WTC11 (cell line): ENCODE data around the gene COX7B2. TPM values are rescaled to one million over a fixed set of nuclear protein-coding genes. Genes with fewer than 3 reads are reported as not detected.

Source experiments
- ATAC-seq: fragments of 200-7000 bp; cut with Tn5 transposase; 2 replicates; pipeline ENCODE4 v1.10.0; 2021; ENCODE audit warnings: mild to moderate bottlenecking, moderate library complexity
- CTCF ChIA-PET: fragments of 300-600 bp; sonication (Branson Sonifier 250); formaldehyde crosslinking; loops from one replicate; lab custom pipeline; 2021; ENCODE audit warnings: antibody characterized with exemption; lab: Charles Lee
- POLR2A ChIA-PET: fragments of 350-600 bp; sonication (Branson Sonifier 250); formaldehyde crosslinking; loops from one replicate; lab custom pipeline; 2021; ENCODE audit warnings: antibody characterized with exemption; lab: Charles Lee
- DNase-seq: peaks from one replicate; pipeline ENCODE4 v3.0.0; 2021; ENCODE audit warnings: low spot score
- H3K27ac Mint-ChIP-seq: 2 replicates; pipeline ENCODE4 v1.8.0; 2021; ENCODE audit warnings: mixed read lengths
- H3K27me3 Mint-ChIP-seq: 2 replicates; pipeline ENCODE4 v1.8.0; 2021; ENCODE audit warnings: low read depth, mild to moderate bottlenecking, moderate library complexity, mixed read lengths
- H3K36me3 Mint-ChIP-seq: 2 replicates; pipeline ENCODE4 v1.8.0; 2021; ENCODE audit warnings: mixed read lengths
- H3K4me1 Mint-ChIP-seq: 2 replicates; pipeline ENCODE4 v1.8.0; 2022; ENCODE audit warnings: mixed read lengths
- H3K4me3 Mint-ChIP-seq: 2 replicates; pipeline ENCODE4 v1.8.0; 2021; ENCODE audit warnings: mild to moderate bottlenecking, moderate library complexity, mixed read lengths
- H3K9me3 Mint-ChIP-seq: 2 replicates; pipeline ENCODE4 v1.8.0; 2021; ENCODE audit warnings: mixed read lengths
- FOXJ3 ChIP-seq: sonication (generic); formaldehyde crosslinking; IDR thresholded peaks from 2 replicates; pipeline ENCODE4 v1.9.0; 2021; ENCODE audit warnings: missing genetic modification reagents, mild to moderate bottlenecking, borderline replicate concordance
- HMGA2 ChIP-seq: fragments of 250-450 bp; sonication (Bioruptor Pico); IDR thresholded peaks from 2 replicates; pipeline ENCODE4 v1.4.0; 2021; ENCODE audit warnings: mild to moderate bottlenecking, moderate library complexity
- IRF2 ChIP-seq: sonication (generic); formaldehyde crosslinking; IDR thresholded peaks from 2 replicates; pipeline ENCODE4 v1.8.0; 2022; ENCODE audit warnings: low read depth, missing genetic modification reagents, borderline replicate concordance
- MXD4 ChIP-seq: fragments of 250-450 bp; sonication (Bioruptor Pico); IDR thresholded peaks from 2 replicates; pipeline ENCODE4 v1.8.0; 2021; ENCODE audit warnings: mild to moderate bottlenecking, moderate library complexity, borderline replicate concordance
- NFATC4 ChIP-seq: fragments of 250-450 bp; sonication (Bioruptor Pico); IDR thresholded peaks from 2 replicates; pipeline ENCODE4 v1.9.0; 2021; ENCODE audit warnings: mild to moderate bottlenecking
- NFYB ChIP-seq: sonication (generic); formaldehyde crosslinking; conservative IDR thresholded peaks from 2 replicates; pipeline ENCODE4 v1.8.0; 2022; ENCODE audit warnings: low read depth, missing genetic modification reagents
- NR1H2 ChIP-seq: sonication (generic); formaldehyde crosslinking; IDR thresholded peaks from 2 replicates; pipeline ENCODE4 v1.9.0; 2021; ENCODE audit warnings: mild to moderate bottlenecking, moderate library complexity, missing genetic modification reagents
- ZNF219 ChIP-seq: sonication (generic); formaldehyde crosslinking; IDR thresholded peaks from 2 replicates; pipeline ENCODE4 v1.8.0; 2023; ENCODE audit warnings: missing genetic modification reagents, mild to moderate bottlenecking, borderline replicate concordance
- ZNF263 ChIP-seq: sonication (generic); formaldehyde crosslinking; IDR thresholded peaks from 2 replicates; pipeline ENCODE4 v1.8.1; 2022; ENCODE audit warnings: low read depth, mild to moderate bottlenecking, moderate library complexity, missing genetic modification reagents
- ZNF317 ChIP-seq: sonication (generic); formaldehyde crosslinking; IDR thresholded peaks from 2 replicates; pipeline ENCODE4 v1.8.1; 2023; ENCODE audit warnings: low read depth, mild to moderate bottlenecking, moderate library complexity, missing genetic modification reagents, borderline replicate concordance
- ZNF416 ChIP-seq: fragments of 250-450 bp; sonication (Bioruptor Pico); IDR thresholded peaks from 2 replicates; pipeline ENCODE4 v1.9.0; 2021; ENCODE audit warnings: mild to moderate bottlenecking, inconsistent platforms
- total RNA-seq: library from RNA; stranded (reverse); gene quantifications from 3 replicates; pipeline ENCODE4 v1.2.3, GENCODE V29; 2021
- TF ChIP-seq, protein P1 (sequence below): fragments of 250-450 bp; sonication (Bioruptor Pico); IDR thresholded peaks from 2 replicates; pipeline ENCODE4 v1.9.0; 2021; ENCODE audit warnings: moderate library complexity, mild to moderate bottlenecking, inconsistent platforms, borderline replicate concordance
- TF ChIP-seq, protein P2 (sequence below): sonication (generic); formaldehyde crosslinking; IDR thresholded peaks from 2 replicates; pipeline ENCODE4 v1.8.0; 2022; ENCODE audit warnings: mild to moderate bottlenecking, missing genetic modification reagents
- TF ChIP-seq, protein P3 (sequence below): sonication (generic); formaldehyde crosslinking; IDR thresholded peaks from 2 replicates; pipeline ENCODE4 v1.8.1; 2023; ENCODE audit warnings: mild to moderate bottlenecking, missing genetic modification reagents
- TF ChIP-seq, protein P4 (sequence below): sonication (generic); formaldehyde crosslinking; IDR thresholded peaks from 2 replicates; pipeline ENCODE4 v1.8.1; 2022; ENCODE audit warnings: mild to moderate bottlenecking, missing genetic modification reagents, moderate library complexity, borderline replicate concordance
- TF ChIP-seq, protein P5 (sequence below): sonication (generic); formaldehyde crosslinking; IDR thresholded peaks from 2 replicates; pipeline ENCODE4 v1.8.1; 2022; ENCODE audit warnings: low read depth, mild to moderate bottlenecking, moderate library complexity, missing genetic modification reagents, borderline replicate concordance
- TF ChIP-seq, protein P6 (sequence below): sonication (generic); formaldehyde crosslinking; IDR thresholded peaks from 2 replicates; pipeline ENCODE4 v1.8.1; 2023; ENCODE audit warnings: mild to moderate bottlenecking, missing genetic modification reagents

The COX7B2 gene
- total RNA-seq, 1 experiment from 2014 or later, result not detected

DNA sequence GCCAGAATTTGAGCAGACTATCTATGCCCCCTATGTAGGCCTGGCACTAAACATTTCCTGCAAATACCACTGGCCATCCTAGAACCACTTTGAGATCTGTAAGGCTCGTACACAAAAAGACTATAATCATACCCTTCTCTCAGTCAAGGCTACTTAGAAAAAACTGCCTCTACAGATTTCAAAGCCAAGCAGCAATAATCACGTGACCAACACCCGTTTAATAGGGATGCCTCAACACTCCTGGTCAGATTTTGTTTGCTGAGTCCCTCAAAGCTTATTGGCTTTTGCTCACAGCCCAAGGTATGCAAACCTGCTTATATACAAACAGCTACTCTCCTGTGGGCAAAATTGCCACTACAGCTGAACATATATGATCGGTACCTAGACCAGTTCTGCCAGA, 897 bp downstream of the COX7B2 start (continued):
- TF ChIP-seq, protein P1, sequence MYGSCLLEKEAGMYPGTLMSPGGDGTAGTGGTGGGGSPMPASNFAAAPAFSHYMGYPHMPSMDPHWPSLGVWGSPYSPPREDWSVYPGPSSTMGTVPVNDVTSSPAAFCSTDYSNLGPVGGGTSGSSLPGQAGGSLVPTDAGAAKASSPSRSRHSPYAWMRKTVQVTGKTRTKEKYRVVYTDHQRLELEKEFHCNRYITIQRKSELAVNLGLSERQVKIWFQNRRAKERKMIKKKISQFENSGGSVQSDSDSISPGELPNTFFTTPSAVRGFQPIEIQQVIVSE, result no peak

DNA sequence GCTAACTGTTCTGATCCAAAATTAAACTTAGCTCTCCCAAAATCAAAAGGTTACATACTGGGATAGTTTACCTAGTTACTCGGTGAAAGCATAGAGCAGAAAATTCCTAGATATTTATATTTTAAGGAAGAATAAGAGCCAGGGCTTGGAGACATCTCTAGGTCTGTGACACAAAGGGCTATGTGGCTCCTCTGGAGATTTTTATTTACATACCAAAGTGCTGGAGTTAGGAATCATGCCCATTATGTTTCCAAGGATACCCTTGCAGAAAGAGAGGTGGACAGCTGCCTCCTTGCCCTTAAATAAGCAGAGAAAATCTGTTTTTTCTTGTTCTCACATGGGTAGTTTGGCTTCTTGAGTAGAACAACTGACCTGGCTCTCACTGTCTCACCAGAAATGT, 9.0 kb downstream of the COX7B2 start:
- H3K4me1 Mint-ChIP-seq, result 0 out of 2 replicates have a peak, but pooled peaks cover 6% of the 10 kb centered on the region
- no peak overlapping the region for H3K27ac Mint-ChIP-seq
- no peak for DNase-seq
- ChIA-PET POLR2A (no interaction called here), CTCF (no interaction called here)
- H3K27me3 Mint-ChIP-seq, result no peaks in the 10 kb centered on the region; the same call in 1 of the 2 replicates
- ATAC-seq, result no peak
- no peak for TF ChIP-seq NR1H2 (CRISPR knock-in tag)
- TF ChIP-seq, protein P2, sequence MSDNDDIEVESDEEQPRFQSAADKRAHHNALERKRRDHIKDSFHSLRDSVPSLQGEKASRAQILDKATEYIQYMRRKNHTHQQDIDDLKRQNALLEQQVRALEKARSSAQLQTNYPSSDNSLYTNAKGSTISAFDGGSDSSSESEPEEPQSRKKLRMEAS (CRISPR knock-in tag), result no peak
- TF ChIP-seq, protein P3, sequence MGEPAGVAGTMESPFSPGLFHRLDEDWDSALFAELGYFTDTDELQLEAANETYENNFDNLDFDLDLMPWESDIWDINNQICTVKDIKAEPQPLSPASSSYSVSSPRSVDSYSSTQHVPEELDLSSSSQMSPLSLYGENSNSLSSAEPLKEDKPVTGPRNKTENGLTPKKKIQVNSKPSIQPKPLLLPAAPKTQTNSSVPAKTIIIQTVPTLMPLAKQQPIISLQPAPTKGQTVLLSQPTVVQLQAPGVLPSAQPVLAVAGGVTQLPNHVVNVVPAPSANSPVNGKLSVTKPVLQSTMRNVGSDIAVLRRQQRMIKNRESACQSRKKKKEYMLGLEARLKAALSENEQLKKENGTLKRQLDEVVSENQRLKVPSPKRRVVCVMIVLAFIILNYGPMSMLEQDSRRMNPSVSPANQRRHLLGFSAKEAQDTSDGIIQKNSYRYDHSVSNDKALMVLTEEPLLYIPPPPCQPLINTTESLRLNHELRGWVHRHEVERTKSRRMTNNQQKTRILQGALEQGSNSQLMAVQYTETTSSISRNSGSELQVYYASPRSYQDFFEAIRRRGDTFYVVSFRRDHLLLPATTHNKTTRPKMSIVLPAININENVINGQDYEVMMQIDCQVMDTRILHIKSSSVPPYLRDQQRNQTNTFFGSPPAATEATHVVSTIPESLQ (CRISPR knock-in tag), result no peak
- H3K9me3 Mint-ChIP-seq, result peaks cover 3% of the 10 kb centered on the region; the same call in 1 of the 2 replicates
- no peaks in the 10 kb centered on the region for H3K36me3 Mint-ChIP-seq
- H3K4me3 Mint-ChIP-seq, result no peak overlapping the region

DNA sequence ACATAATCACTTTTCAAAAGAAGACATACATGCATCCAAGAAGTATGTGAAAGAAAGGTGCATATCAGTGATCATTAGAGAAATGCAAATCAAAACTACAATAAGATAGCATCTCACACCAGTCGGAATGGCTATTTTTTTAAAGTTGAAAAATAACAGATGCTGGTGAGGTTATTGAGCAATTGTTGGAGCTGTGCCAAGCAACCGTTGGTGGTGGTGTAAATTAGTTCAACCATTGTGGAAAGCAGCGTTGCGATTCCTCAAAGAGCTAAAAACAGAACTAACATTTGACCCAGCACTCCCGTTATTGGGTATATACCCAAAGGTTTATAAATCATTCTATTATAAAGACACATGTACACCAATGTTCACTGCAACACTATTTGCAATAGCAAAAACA, 14.2 kb downstream of the COX7B2 start:
- H3K4me3 Mint-ChIP-seq, result no peak overlapping the region
- H3K9me3 Mint-ChIP-seq, result peaks cover 26% of the 10 kb centered on the region
- no peak for ATAC-seq
- H3K36me3 Mint-ChIP-seq, result no peaks in the 10 kb centered on the region
- ChIA-PET POLR2A (no interaction called here), CTCF (no interaction called here)
- H3K27ac Mint-ChIP-seq, result no peak overlapping the region
- 0 out of 2 replicates have a peak, but pooled peaks cover 6% of the 10 kb centered on the region for H3K4me1 Mint-ChIP-seq
- no peaks in the 10 kb centered on the region; the same call in 1 of the 2 replicates for H3K27me3 Mint-ChIP-seq
- TF ChIP-seq, protein P4, sequence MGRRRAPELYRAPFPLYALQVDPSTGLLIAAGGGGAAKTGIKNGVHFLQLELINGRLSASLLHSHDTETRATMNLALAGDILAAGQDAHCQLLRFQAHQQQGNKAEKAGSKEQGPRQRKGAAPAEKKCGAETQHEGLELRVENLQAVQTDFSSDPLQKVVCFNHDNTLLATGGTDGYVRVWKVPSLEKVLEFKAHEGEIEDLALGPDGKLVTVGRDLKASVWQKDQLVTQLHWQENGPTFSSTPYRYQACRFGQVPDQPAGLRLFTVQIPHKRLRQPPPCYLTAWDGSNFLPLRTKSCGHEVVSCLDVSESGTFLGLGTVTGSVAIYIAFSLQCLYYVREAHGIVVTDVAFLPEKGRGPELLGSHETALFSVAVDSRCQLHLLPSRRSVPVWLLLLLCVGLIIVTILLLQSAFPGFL (CRISPR knock-in tag), result no peak
- TF ChIP-seq FOXJ3 (CRISPR knock-in tag), result no peak
- no peak for TF ChIP-seq ZNF317 (CRISPR knock-in tag)
- no peak for TF ChIP-seq NR1H2 (CRISPR knock-in tag)
- no peak for TF ChIP-seq ZNF263
- TF ChIP-seq, protein P5, sequence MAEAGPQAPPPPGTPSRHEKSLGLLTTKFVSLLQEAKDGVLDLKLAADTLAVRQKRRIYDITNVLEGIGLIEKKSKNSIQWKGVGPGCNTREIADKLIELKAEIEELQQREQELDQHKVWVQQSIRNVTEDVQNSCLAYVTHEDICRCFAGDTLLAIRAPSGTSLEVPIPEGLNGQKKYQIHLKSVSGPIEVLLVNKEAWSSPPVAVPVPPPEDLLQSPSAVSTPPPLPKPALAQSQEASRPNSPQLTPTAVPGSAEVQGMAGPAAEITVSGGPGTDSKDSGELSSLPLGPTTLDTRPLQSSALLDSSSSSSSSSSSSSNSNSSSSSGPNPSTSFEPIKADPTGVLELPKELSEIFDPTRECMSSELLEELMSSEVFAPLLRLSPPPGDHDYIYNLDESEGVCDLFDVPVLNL (CRISPR knock-in tag), result no peak
- TF ChIP-seq HMGA2 (CRISPR knock-in tag), result no peak
- TF ChIP-seq ZNF416 (CRISPR knock-in tag), result no peak
- no peak for TF ChIP-seq IRF2 (CRISPR knock-in tag)
- TF ChIP-seq MXD4, result no peak
- no peak for TF ChIP-seq ZNF219
- TF ChIP-seq, protein P2 (CRISPR knock-in tag), result no peak
- TF ChIP-seq, protein P6, sequence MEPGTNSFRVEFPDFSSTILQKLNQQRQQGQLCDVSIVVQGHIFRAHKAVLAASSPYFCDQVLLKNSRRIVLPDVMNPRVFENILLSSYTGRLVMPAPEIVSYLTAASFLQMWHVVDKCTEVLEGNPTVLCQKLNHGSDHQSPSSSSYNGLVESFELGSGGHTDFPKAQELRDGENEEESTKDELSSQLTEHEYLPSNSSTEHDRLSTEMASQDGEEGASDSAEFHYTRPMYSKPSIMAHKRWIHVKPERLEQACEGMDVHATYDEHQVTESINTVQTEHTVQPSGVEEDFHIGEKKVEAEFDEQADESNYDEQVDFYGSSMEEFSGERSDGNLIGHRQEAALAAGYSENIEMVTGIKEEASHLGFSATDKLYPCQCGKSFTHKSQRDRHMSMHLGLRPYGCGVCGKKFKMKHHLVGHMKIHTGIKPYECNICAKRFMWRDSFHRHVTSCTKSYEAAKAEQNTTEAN (CRISPR knock-in tag), result no peak
- TF ChIP-seq NFATC4 (CRISPR knock-in tag), result no peak
- no peak for TF ChIP-seq NFYB (CRISPR knock-in tag)
- DNase-seq, result no peak
